ENCODE data around the gene LRRFIP1.
A peak's percentile ranks its signal among the peaks of the same experiment; 100 is the strongest.

Gene LRRFIP1

DNA sequence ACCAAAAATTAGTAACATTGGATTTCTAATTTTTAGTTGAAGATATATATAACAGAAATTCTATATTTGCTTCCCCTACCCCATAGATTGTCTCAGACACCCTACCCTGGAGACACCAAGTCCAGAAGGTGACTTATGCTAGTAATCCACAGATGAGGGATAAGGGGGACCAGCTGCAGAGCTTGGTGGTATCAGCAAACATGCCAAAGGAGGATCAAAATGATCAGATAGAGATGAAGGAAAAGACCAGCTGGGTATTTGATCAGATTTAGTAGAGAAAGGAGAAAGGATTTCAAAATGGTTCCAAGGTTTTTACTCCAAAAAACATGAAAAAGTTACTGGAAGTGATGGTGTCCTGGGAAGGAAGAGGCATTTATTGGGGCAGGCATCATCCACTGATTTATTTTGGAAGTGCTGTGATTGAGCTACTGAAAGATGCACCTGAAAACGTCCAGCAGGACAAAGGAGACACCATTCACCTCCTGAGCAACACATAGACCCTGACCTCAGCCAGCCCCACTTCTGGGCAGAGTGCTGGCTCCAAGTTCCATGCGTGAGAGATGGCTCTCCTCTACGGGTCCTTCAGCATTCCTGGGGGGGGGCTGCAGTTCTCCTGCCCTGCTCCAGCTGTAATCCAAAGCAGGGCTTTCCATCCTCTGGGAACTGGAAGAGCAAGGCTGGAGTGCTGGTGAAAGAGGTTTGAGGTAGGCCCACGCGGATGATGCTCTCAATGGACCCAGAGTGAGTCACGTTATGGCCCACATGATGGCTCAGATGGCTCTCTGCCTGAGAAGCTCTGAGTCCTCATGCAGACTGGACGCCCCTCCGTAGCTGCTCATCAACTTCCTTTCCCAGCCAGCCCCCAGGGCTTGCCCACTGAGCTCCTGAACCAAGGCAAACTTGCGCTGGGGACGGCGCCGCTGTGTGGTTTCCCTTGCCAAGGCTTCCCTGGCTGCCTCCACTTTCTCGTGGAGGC is 3.7 kb upstream of the LRRFIP1 start:
- Histone ChIP-seq H3K36me3 (ENCODE audit: control insufficient read depth, insufficient read depth, low read length) (no peaks in the 10 kb centered on the region), H3K27me3 (ENCODE audit: control insufficient read depth, insufficient read depth, low read length) (no peaks in the 10 kb centered on the region), H3K4me3 (ENCODE audit: low read depth, low read length) (no peak overlapping the region), H3K4me2 (ENCODE audit: low read length) (no peak overlapping the region), H3K4me1 (peaks cover 18% of the 10 kb centered on the region), H3K79me2 (no peaks in the 10 kb centered on the region), H3K27ac (no peak overlapping the region), H3K9me3 (ENCODE audit: control insufficient read depth, low read length) (no peaks in the 10 kb centered on the region), H2AFZ (no peak overlapping the region), H3K9ac (no peak overlapping the region)
- TF ChIP-seq CTCF (IDR thresholded peaks at IDR 0.05), result no peak

- Histone ChIP-seq H3K79me2 (no peaks in the 10 kb centered on the region), H3K27ac (no peak overlapping the region), H3K4me2 (ENCODE audit: low read length) (no peak overlapping the region), H3K4me1 (peaks cover 21% of the 10 kb centered on the region), H3K4me3 (ENCODE audit: low read depth, low read length) (no peak overlapping the region), H2AFZ (no peak overlapping the region), H3K9me3 (ENCODE audit: control insufficient read depth, low read length) (no peaks in the 10 kb centered on the region), H3K27me3 (ENCODE audit: control insufficient read depth, insufficient read depth, low read length) (no peaks in the 10 kb centered on the region), H3K36me3 (ENCODE audit: control insufficient read depth, insufficient read depth, low read length) (no peaks in the 10 kb centered on the region), H3K9ac (no peak overlapping the region)
- no peak for TF ChIP-seq CTCF (IDR thresholded peaks at IDR 0.05)
Measured at GRCh38 chr2:237624565-237624964, 2.8 kb upstream of the LRRFIP1 start.

DNA sequence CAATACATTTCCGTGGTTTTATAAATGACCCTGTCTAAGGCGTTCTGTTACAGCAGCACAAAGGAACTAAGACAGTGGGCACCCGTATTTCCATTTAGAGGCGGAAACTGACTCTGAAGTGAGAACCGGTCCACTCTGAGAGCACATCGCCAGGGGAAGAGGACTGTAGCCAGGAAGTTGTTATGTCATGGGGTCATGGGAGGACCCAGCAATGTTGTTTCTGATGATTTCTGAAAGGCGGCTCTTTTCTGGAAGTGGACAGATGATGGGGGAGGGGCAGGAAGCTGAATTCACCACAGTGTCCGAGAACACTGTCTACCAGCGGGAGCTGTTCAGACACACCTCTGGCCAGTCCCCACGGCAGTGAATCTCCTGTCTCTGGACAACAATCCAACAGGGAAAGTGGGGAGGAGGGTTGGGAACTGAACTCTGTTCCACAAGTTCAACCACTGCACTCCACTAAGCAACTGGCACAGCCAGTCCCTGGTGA is 2.1 kb upstream of the LRRFIP1 start:
- Histone ChIP-seq H3K36me3 (ENCODE audit: control insufficient read depth, insufficient read depth, low read length) (no peaks in the 10 kb centered on the region), H3K9ac (no peak overlapping the region), H3K27ac (peak overlapping the region; percentile 58), H2AFZ (no peak overlapping the region), H3K9me3 (ENCODE audit: control insufficient read depth, low read length) (no peaks in the 10 kb centered on the region), H3K79me2 (no peaks in the 10 kb centered on the region), H3K4me1 (peaks cover 21% of the 10 kb centered on the region), H3K4me2 (ENCODE audit: low read length) (no peak overlapping the region), H3K4me3 (ENCODE audit: low read depth, low read length) (no peak overlapping the region), H3K27me3 (ENCODE audit: control insufficient read depth, insufficient read depth, low read length) (no peaks in the 10 kb centered on the region)
- TF ChIP-seq CTCF (IDR thresholded peaks at IDR 0.05), result no peak

GRCh38 chr2:237625777-237626176 is 1.6 kb upstream of the LRRFIP1 start:
- Histone ChIP-seq H3K9me3 (ENCODE audit: control insufficient read depth, low read length) (no peaks in the 10 kb centered on the region), H2AFZ (peak overlapping the region; percentile 89), H3K27ac (peak overlapping the region; percentile 58), H3K27me3 (ENCODE audit: control insufficient read depth, insufficient read depth, low read length) (no peaks in the 10 kb centered on the region), H3K79me2 (peaks cover 4% of the 10 kb centered on the region), H3K4me2 (ENCODE audit: low read length) (no peak overlapping the region), H3K9ac (no peak overlapping the region), H3K4me3 (ENCODE audit: low read depth, low read length) (no peak overlapping the region), H3K4me1 (peaks cover 21% of the 10 kb centered on the region), H3K36me3 (ENCODE audit: control insufficient read depth, insufficient read depth, low read length) (no peaks in the 10 kb centered on the region)
- no peak for TF ChIP-seq CTCF (IDR thresholded peaks at IDR 0.05)

All from parathyroid adenoma (tissue), 2 donors.